Immature natural killer cell (primary cell): ENCODE results near the gene KDSR. TPM values are rescaled to one million over a fixed set of nuclear protein-coding genes. Genes with fewer than 3 reads are reported as not detected.

Source experiments
- DNase-seq, 3 donors: peaks; one replicate each; pipeline ENCODE4 v3.0.0; 2022; ENCODE audit warnings: mixed read lengths in 1 of 3
- H3K27ac Mint-ChIP-seq, 6 donors: one replicate each; pipeline ENCODE4 v1.8.0; 2020; ENCODE audit warnings: mixed read lengths in 6 of 6, mild to moderate bottlenecking in 5 of 6, inconsistent platforms in 4 of 6, moderate library complexity in 3 of 6
- H3K27me3 Mint-ChIP-seq, 3 donors: one replicate each; pipeline ENCODE4 v1.8.0; 2020 to 2021; ENCODE audit warnings: low read depth in 3 of 3, mild to moderate bottlenecking in 3 of 3, mixed read lengths in 3 of 3, moderate library complexity in 3 of 3, inconsistent platforms in 1 of 3
- H3K36me3 Mint-ChIP-seq, 3 donors: one replicate each; pipeline ENCODE4 v1.8.0; 2020; ENCODE audit warnings: mixed read lengths in 3 of 3, inconsistent platforms in 2 of 3, mild to moderate bottlenecking in 2 of 3
- H3K4me1 Mint-ChIP-seq, 2 donors: one replicate each; pipeline ENCODE4 v1.8.0; 2020; ENCODE audit warnings: inconsistent platforms in 2 of 2, mild to moderate bottlenecking in 2 of 2, mixed read lengths in 2 of 2, moderate library complexity in 1 of 2
- H3K4me3 Mint-ChIP-seq, 5 donors: one replicate each; pipeline ENCODE4 v1.8.0; 2020; ENCODE audit warnings: mild to moderate bottlenecking in 5 of 5, mixed read lengths in 5 of 5, inconsistent platforms in 3 of 5, moderate library complexity in 3 of 5
- H3K9me3 Mint-ChIP-seq, 6 donors: one replicate each; pipeline ENCODE4 v1.8.0; 2020; ENCODE audit warnings: mild to moderate bottlenecking in 6 of 6, mixed read lengths in 6 of 6, inconsistent platforms in 4 of 6, moderate library complexity in 3 of 6
- polyA plus RNA-seq, 3 donors: library from polyadenylated mRNA; unstranded; fragments of 300-500 nt; fragmentation: Illumina TruSeq; gene quantifications; one replicate each; pipeline ENCODE4 v1.2.3, GENCODE V29; 2021

Gene KDSR
- polyA plus RNA-seq, 3 donors from 2014 or later: 37.7 to 45.6 (median 39.2) TPM

- no peak for DNase-seq
- Mint-ChIP-seq H3K27me3 (peaks cover 0 to 2% (median 0%) of the 10 kb centered on the region in 3 donors), H3K4me3 (no peak overlapping the region), H3K27ac (no peak overlapping the region), H3K9me3 (no peaks in the 10 kb centered on the region), H3K4me1 (no peaks in the 10 kb centered on the region), H3K36me3 (peaks cover 21 to 33% (median 26%) of the 10 kb centered on the region in 3 donors)
These were observed 16.8 kb downstream of the KDSR start for GRCh38 chr18:63350230-63350629.

GRCh38 chr18:63348508-63349136 lies 18.4 kb downstream of the KDSR start:
- no peaks in the 10 kb centered on the region for H3K4me1 Mint-ChIP-seq
- no peaks in the 10 kb centered on the region for H3K9me3 Mint-ChIP-seq
- peaks cover 0 to 2% (median 0%) of the 10 kb centered on the region in 3 donors for H3K27me3 Mint-ChIP-seq
- peak overlapping the region in 1 of 6 donors; percentile 6 for H3K27ac Mint-ChIP-seq
- peaks cover 15 to 27% (median 25%) of the 10 kb centered on the region in 3 donors for H3K36me3 Mint-ChIP-seq
- no peak overlapping the region for H3K4me3 Mint-ChIP-seq
- no peak for DNase-seq

- no peak overlapping the region for H3K4me3 Mint-ChIP-seq
- peaks cover 12 to 23% (median 20%) of the 10 kb centered on the region in 3 donors for H3K36me3 Mint-ChIP-seq
- H3K27me3 Mint-ChIP-seq: peaks cover 0 to 2% (median 1%) of the 10 kb centered on the region in 3 donors
- H3K4me1 Mint-ChIP-seq: no peaks in the 10 kb centered on the region
- no peak for DNase-seq
- H3K27ac Mint-ChIP-seq: no peak overlapping the region
- no peaks in the 10 kb centered on the region for H3K9me3 Mint-ChIP-seq
These were observed 20.4 kb downstream of the KDSR start for GRCh38 chr18:63346480-63347183.

GRCh38 chr18:63346031-63346430 lies 21.0 kb downstream of the KDSR start:
- Mint-ChIP-seq H3K4me1 (no peaks in the 10 kb centered on the region), H3K4me3 (no peak overlapping the region), H3K27ac (no peak overlapping the region), H3K27me3 (peaks cover 0 to 2% (median 1%) of the 10 kb centered on the region in 3 donors), H3K9me3 (no peaks in the 10 kb centered on the region), H3K36me3 (peaks cover 12 to 26% (median 20%) of the 10 kb centered on the region in 3 donors)
- no peak for DNase-seq

- DNase-seq: no peak
- Mint-ChIP-seq H3K4me1 (no peaks in the 10 kb centered on the region), H3K27ac (peak overlapping the region in 2 of 6 donors; percentile 2 to 16), H3K4me3 (no peak overlapping the region), H3K36me3 (peaks cover 12 to 28% (median 20%) of the 10 kb centered on the region in 3 donors), H3K9me3 (no peaks in the 10 kb centered on the region), H3K27me3 (peaks cover 0 to 1% (median 0%) of the 10 kb centered on the region in 3 donors)
These were observed 22.1 kb downstream of the KDSR start for GRCh38 chr18:63344918-63345317.

- DNase-seq: no peak
- peaks cover 0 to 1% (median 0%) of the 10 kb centered on the region in 3 donors for H3K27me3 Mint-ChIP-seq
- H3K9me3 Mint-ChIP-seq: no peaks in the 10 kb centered on the region
- H3K27ac Mint-ChIP-seq: no peak overlapping the region
- H3K4me1 Mint-ChIP-seq: no peaks in the 10 kb centered on the region
- no peak overlapping the region for H3K4me3 Mint-ChIP-seq
- H3K36me3 Mint-ChIP-seq: peaks cover 7 to 28% (median 20%) of the 10 kb centered on the region in 3 donors
These were observed 22.7 kb downstream of the KDSR start for GRCh38 chr18:63344263-63344662.

- Mint-ChIP-seq H3K36me3 (peaks cover 4 to 29% (median 15%) of the 10 kb centered on the region in 3 donors), H3K27ac (no peak overlapping the region)
- peak; percentile 13 to 46 (median 23) for DNase-seq
These were observed 24.8 kb downstream of the KDSR start for GRCh38 chr18:63342206-63342605.

GRCh38 chr18:63339920-63340484 lies 27.0 kb downstream of the KDSR start:
- Mint-ChIP-seq H3K4me3 (no peak overlapping the region), H3K27ac (peak overlapping the region in 1 of 6 donors; percentile 30), H3K4me1 (no peaks in the 10 kb centered on the region), H3K36me3 (peaks cover 4 to 32% (median 15%) of the 10 kb centered on the region in 3 donors), H3K9me3 (no peaks in the 10 kb centered on the region), H3K27me3 (peaks cover 0 to 1% (median 0%) of the 10 kb centered on the region in 3 donors)
- peak in 2 of 3 donors; percentile 31 to 45 for DNase-seq

More at GRCh38 chr18:63342206-63342605, 24.8 kb downstream of the KDSR start:
- Mint-ChIP-seq H3K4me1 (no peaks in the 10 kb centered on the region), H3K27me3 (peaks cover 0 to 1% (median 0%) of the 10 kb centered on the region in 3 donors), H3K9me3 (no peaks in the 10 kb centered on the region), H3K4me3 (no peak overlapping the region)

GRCh38 chr18:63336366-63337099 lies 30.5 kb downstream of the KDSR start:
- Mint-ChIP-seq H3K36me3 (peaks cover 2 to 23% (median 13%) of the 10 kb centered on the region in 3 donors), H3K4me1 (no peaks in the 10 kb centered on the region), H3K9me3 (no peaks in the 10 kb centered on the region), H3K27ac (no peak overlapping the region), H3K4me3 (no peak overlapping the region), H3K27me3 (peaks cover 0 to 1% (median 0%) of the 10 kb centered on the region in 3 donors)
- DNase-seq: no peak

- peaks cover 4 to 20% (median 8%) of the 10 kb centered on the region in 3 donors for H3K36me3 Mint-ChIP-seq
- H3K9me3 Mint-ChIP-seq: no peaks in the 10 kb centered on the region
- no peak overlapping the region for H3K27ac Mint-ChIP-seq
- DNase-seq: no peak
- H3K27me3 Mint-ChIP-seq: peaks cover 0 to 1% (median 0%) of the 10 kb centered on the region in 3 donors
- no peak overlapping the region for H3K4me3 Mint-ChIP-seq
- H3K4me1 Mint-ChIP-seq: no peaks in the 10 kb centered on the region
These were observed 35.9 kb downstream of the KDSR start for GRCh38 chr18:63331105-63331504.

- H3K9me3 Mint-ChIP-seq: no peaks in the 10 kb centered on the region
- DNase-seq: no peak
- no peak overlapping the region for H3K27ac Mint-ChIP-seq
- no peak overlapping the region for H3K4me3 Mint-ChIP-seq
- peaks cover 0 to 1% (median 0%) of the 10 kb centered on the region in 3 donors for H3K27me3 Mint-ChIP-seq
- no peaks in the 10 kb centered on the region for H3K4me1 Mint-ChIP-seq
- peaks cover 2 to 13% (median 8%) of the 10 kb centered on the region in 3 donors for H3K36me3 Mint-ChIP-seq
These were observed 37.4 kb downstream of the KDSR start for GRCh38 chr18:63329431-63330145.

GRCh38 chr18:63326011-63326410 lies 41.0 kb downstream of the KDSR start:
- Mint-ChIP-seq H3K36me3 (peaks cover 0 to 5% (median 1%) of the 10 kb centered on the region in 3 donors), H3K27me3 (peaks cover 0 to under 1% (median 0%) of the 10 kb centered on the region in 3 donors), H3K4me3 (no peak overlapping the region), H3K27ac (no peak overlapping the region), H3K4me1 (peaks cover 9 to 18% of the 10 kb centered on the region in 2 donors), H3K9me3 (no peaks in the 10 kb centered on the region)
- DNase-seq: no peak
